HL-60 (cell line): ENCODE measurements around the gene AAMP.

Source experiments
- GABPA ChIP-seq: IDR thresholded peaks from 2 replicates; pipeline ENCODE4 v1.6.1; 2012; ENCODE audit warnings: low read depth
- SPI1 ChIP-seq: IDR thresholded peaks from 2 replicates; pipeline ENCODE4 v1.6.1; 2012; ENCODE audit warnings: low read depth, mild to moderate bottlenecking, borderline replicate concordance

DNA sequence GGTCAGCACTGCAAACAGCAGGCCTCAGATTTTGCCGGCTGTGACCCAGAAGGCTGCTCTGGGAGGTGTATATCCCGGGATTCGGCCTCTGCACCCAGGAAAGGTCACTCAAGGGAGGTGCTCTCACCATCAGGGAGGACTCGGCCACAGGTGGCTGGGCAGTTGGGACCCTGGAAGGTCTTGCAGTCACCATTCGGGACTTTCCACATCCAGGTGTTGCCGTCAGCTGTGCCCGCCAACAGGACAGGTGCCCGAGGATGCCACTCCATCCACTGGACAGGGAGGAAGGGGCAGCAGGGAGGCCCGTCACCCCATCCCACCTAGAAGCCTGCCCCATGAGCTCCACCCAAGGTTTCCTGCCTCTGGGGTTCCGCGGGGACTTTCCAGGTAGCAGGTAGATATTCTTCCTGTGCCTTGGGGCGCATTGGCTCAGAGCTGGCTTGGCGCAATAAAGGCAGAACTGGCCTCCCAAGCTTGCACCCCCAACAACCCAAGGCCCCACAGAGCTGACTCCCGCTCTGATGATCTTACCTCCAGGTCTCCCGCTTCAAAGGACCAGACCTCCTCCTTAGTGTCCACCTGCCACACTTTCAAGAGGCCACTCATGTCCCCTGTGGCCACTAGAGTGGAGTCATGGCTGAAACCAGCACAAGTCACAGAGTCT lies 3.5 kb downstream of the AAMP start:
- no peak for TF ChIP-seq GABPA
- no peak for TF ChIP-seq SPI1
